Measurements from ENCODE around the gene DAD1.
"Not testable (repeated sequence)": the region's sequence is repeated elsewhere in the genome, so short reads cannot be mapped to it uniquely, and the experiment has no call there.

DAD1 gene

GRCh38 chr14:22598896-22599244, 9.8 kb upstream of the DAD1 start:
- peak in 2 of 3 experiments; percentile 14 to 23 for DNase-seq (ENCODE audit: low read depth in 3 of 3)

GRCh38 chr14:22598099-22598895, 9.3 kb upstream of the DAD1 start, which contains the start of gene ABHD4:
Gene ABHD4 (plus strand): TSS chr14:22598300. CDS start chr14:22598307, 7 bp downstream.
- DNase-seq (ENCODE audit: low read depth in 3 of 3) = peak in 1 of 3 experiments; percentile 15

GRCh38 chr14:22597771-22598098, 8.7 kb upstream of the DAD1 start:
- no peak for DNase-seq (ENCODE audit: low read depth in 3 of 3)

- no peak for DNase-seq (ENCODE audit: low read depth in 3 of 3)
Measured at GRCh38 chr14:22597265-22597664, 8.2 kb upstream of the DAD1 start.

GRCh38 chr14:22596354-22596879, 7.4 kb upstream of the DAD1 start:
- DNase-seq (ENCODE audit: low read depth in 3 of 3) = no peak

- DNase-seq (ENCODE audit: low read depth in 3 of 3) = no peak
Measured at GRCh38 chr14:22594156-22594716, 5.2 kb upstream of the DAD1 start.

- no peak for DNase-seq (ENCODE audit: low read depth in 3 of 3)
Measured at GRCh38 chr14:22593601-22594000, 4.6 kb upstream of the DAD1 start.

GRCh38 chr14:22593189-22593588, 4.2 kb upstream of the DAD1 start:
- no peak for DNase-seq (ENCODE audit: low read depth in 3 of 3)

GRCh38 chr14:22588526-22589095, 413 bp downstream of the DAD1 start:
- no peak for DNase-seq (ENCODE audit: low read depth in 3 of 3)

GRCh38 chr14:22587677-22588422, 1.2 kb downstream of the DAD1 start:
- not testable (repeated sequence) for DNase-seq (ENCODE audit: low read depth in 3 of 3)

GRCh38 chr14:22587247-22587646, 1.8 kb downstream of the DAD1 start:
- DNase-seq (ENCODE audit: low read depth in 3 of 3) = no peak

GRCh38 chr14:22583994-22584393, 5.0 kb downstream of the DAD1 start:
- no peak for DNase-seq (ENCODE audit: low read depth in 3 of 3)

GRCh38 chr14:22580625-22581024, 8.4 kb downstream of the DAD1 start:
- DNase-seq (ENCODE audit: low read depth in 3 of 3) = no peak

- DNase-seq (ENCODE audit: low read depth in 3 of 3) = no peak
Measured at GRCh38 chr14:22579881-22580280, 9.1 kb downstream of the DAD1 start.

- no peak for DNase-seq (ENCODE audit: low read depth in 3 of 3)
Measured at GRCh38 chr14:22579236-22579635, 9.8 kb downstream of the DAD1 start.

- DNase-seq (ENCODE audit: low read depth in 3 of 3) = no peak
Measured at GRCh38 chr14:22577334-22577908, 11.6 kb downstream of the DAD1 start.

GRCh38 chr14:22573804-22574203, 15.2 kb downstream of the DAD1 start:
- no peak for DNase-seq (ENCODE audit: low read depth in 3 of 3)

GRCh38 chr14:22572562-22573058, 16.4 kb downstream of the DAD1 start:
- DNase-seq (ENCODE audit: low read depth in 3 of 3) = no peak

GRCh38 chr14:22570132-22570949, 18.7 kb downstream of the DAD1 start:
- peak in 2 of 3 experiments; percentile 68 to 81 for DNase-seq (ENCODE audit: low read depth in 3 of 3)

GRCh38 chr14:22569737-22570131, 19.3 kb downstream of the DAD1 start:
- no peak for DNase-seq (ENCODE audit: low read depth in 3 of 3)

Measured in stimulated activated CD4-positive, alpha-beta T cell treated with anti-CD3 and anti-CD28 coated beads, TNF-alpha, amount 100 ng/mL, for 4 hours (primary cell).